Measurements from ENCODE around the gene GALNT18. TPM values are rescaled to one million over a fixed set of nuclear protein-coding genes. Genes with fewer than 3 reads are reported as not detected.

GALNT18 gene
- total RNA-seq, 1 experiment from 2014 or later = 1.7 TPM

DNA sequence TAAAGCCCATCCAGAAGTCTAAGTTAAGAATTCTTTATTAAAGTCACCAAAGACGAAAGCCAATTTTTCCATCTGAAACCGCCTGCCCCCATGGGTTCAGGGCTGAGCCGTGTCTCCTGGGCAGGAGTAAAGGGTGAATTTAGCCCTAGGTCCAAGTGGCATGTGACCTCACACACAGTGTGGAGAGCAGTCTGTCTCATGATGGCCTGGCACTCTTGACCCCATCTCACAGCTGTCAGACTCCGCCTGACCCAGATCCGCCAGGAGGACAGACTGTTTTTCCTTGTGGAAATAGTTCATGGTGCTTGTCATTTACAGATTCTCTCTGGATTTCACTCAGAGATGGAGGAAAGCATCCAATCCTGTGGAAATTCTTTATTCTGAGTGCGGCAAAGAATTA lies 109.7 kb downstream of the GALNT18 start:
- no peak overlapping the region for H3K4ac ChIP-seq (ENCODE audit: low read depth, low read length)
- H3K23ac ChIP-seq (ENCODE audit: insufficient read length, low read depth, low read length) = no peak overlapping the region
- TF ChIP-seq, protein P1, sequence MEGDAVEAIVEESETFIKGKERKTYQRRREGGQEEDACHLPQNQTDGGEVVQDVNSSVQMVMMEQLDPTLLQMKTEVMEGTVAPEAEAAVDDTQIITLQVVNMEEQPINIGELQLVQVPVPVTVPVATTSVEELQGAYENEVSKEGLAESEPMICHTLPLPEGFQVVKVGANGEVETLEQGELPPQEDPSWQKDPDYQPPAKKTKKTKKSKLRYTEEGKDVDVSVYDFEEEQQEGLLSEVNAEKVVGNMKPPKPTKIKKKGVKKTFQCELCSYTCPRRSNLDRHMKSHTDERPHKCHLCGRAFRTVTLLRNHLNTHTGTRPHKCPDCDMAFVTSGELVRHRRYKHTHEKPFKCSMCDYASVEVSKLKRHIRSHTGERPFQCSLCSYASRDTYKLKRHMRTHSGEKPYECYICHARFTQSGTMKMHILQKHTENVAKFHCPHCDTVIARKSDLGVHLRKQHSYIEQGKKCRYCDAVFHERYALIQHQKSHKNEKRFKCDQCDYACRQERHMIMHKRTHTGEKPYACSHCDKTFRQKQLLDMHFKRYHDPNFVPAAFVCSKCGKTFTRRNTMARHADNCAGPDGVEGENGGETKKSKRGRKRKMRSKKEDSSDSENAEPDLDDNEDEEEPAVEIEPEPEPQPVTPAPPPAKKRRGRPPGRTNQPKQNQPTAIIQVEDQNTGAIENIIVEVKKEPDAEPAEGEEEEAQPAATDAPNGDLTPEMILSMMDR (conservative IDR thresholded peaks at IDR 0.05) = no peak
- H3K79me1 ChIP-seq (ENCODE audit: insufficient read depth, low read depth, low read length, poor library complexity, severe bottlenecking) = no peaks in the 10 kb centered on the region
- H3K4me2 ChIP-seq (ENCODE audit: insufficient read depth, insufficient read length, low read length) = no peak overlapping the region
- no peak overlapping the region for H2BK5ac ChIP-seq (ENCODE audit: insufficient read length, low read length)
- H4K5ac ChIP-seq (ENCODE audit: insufficient read length, low read depth, low read length) = no peak overlapping the region
- Mint-ChIP-seq H3K4me3 (no peak overlapping the region), H3K27me3 (ENCODE audit: low read depth) (peaks cover 4% of the 10 kb centered on the region; the same call in 1 of the 2 replicates), H3K4me1 (peaks cover 23 to 34% of the 10 kb centered on the region in 2 experiments), H3K36me3 (ENCODE audit: insufficient read depth in 1 of 3, low read depth in 3 of 3) (no peaks in the 10 kb centered on the region), H3K9me3 (no peaks in the 10 kb centered on the region), H3K27ac (no peak overlapping the region)
- no peak overlapping the region for H3T11ph ChIP-seq (ENCODE audit: low read length)
- no peak overlapping the region for H3K18ac ChIP-seq (ENCODE audit: insufficient read length, low read depth, low read length)
- no peak overlapping the region for H2BK15ac ChIP-seq (ENCODE audit: low read depth, low read length)
- no peaks in the 10 kb centered on the region for H3K79me2 ChIP-seq (ENCODE audit: insufficient read depth, low read length)
- no peak for DNase-seq
- H4K20me1 ChIP-seq (ENCODE audit: control insufficient read depth, insufficient read depth, insufficient read length) = no peaks in the 10 kb centered on the region
- H3K27me3 ChIP-seq (ENCODE audit: insufficient read depth, low read length) = no peaks in the 10 kb centered on the region
- H3K9me3 ChIP-seq (ENCODE audit: control insufficient read depth, low read depth, low read length) = no peaks in the 10 kb centered on the region
- no peaks in the 10 kb centered on the region for H3K23me2 ChIP-seq (ENCODE audit: insufficient read length, low read depth, low read length, poor library complexity, severe bottlenecking)
- H3K9ac ChIP-seq (ENCODE audit: extremely low read depth, insufficient read length, low read length) = no peak overlapping the region
- H3K14ac ChIP-seq (ENCODE audit: insufficient read depth, low read length) = no peak overlapping the region
- no peak overlapping the region for H4K91ac ChIP-seq (ENCODE audit: insufficient read length, low read depth, low read length)
- no peak overlapping the region for H3K27ac ChIP-seq (ENCODE audit: insufficient read length, low read depth, low read length)
- H2AFZ ChIP-seq (ENCODE audit: low read length) = no peak overlapping the region
- no peak overlapping the region for H3K56ac ChIP-seq (ENCODE audit: insufficient read length, low read depth, low read length)
- H2BK120ac ChIP-seq (ENCODE audit: low read depth, low read length, poor library complexity, severe bottlenecking) = no peak overlapping the region
- no CpG with 5 or more reads among the region's 6 CpGs for WGBS (ENCODE audit: extremely low coverage, insufficient read length, low lambda C conversion rate)
- H2BK12ac ChIP-seq (ENCODE audit: insufficient read length, low read depth, low read length) = no peak overlapping the region
- H3K4me1 ChIP-seq (ENCODE audit: insufficient read depth, low read length) = peaks cover 8% of the 10 kb centered on the region
- no peak overlapping the region for H2BK20ac ChIP-seq (ENCODE audit: low read depth, low read length, poor library complexity, severe bottlenecking)
- H4K8ac ChIP-seq (replicated peaks; ENCODE audit: insufficient read length, low read depth, low read length) = no peak overlapping the region
- H2AK5ac ChIP-seq (ENCODE audit: insufficient read length, low read length) = no peak overlapping the region
